Epithelial cell of esophagus (primary cell): Measurements from ENCODE around the gene MYH9.

Source experiments
- DNase-seq: peaks from one replicate; pipeline ENCODE4 v3.0.0; 2010; ENCODE audit warnings: low read depth
- H3K4me3 ChIP-seq: 2 replicates; pipeline ENCODE4 v1.5.1; 2011; ENCODE audit warnings: mild to moderate bottlenecking, low read length, control low read depth
- CTCF ChIP-seq: IDR thresholded peaks from 2 replicates; pipeline ENCODE4 v1.5.1; 2011; ENCODE audit warnings: low read depth, mild to moderate bottlenecking, low read length, control low read depth, inconsistent platforms; ENCODE audit not compliant: insufficient read depth; ENCODE audit errors: missing control alignments

MYH9 gene

DNA sequence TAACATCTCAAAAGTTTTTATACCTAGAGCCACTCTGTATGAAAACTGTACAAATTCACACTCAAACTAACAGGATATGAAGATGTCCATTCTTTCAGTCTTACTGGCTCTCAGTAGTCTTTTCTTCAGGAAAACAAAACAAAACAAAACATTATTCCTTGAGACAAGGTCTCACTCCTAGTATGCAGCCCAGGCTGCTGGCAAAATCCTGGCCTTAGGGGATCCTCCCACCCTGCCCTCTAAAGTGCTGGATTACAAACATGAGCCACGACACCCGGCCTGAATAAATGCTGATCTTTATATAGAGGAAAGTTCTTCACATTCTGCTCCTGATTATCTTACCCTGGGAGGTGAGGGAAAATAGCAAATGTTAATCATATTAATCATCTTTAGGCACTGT is 153.6 kb downstream of the MYH9 start:
- DNase-seq, result no peak
- TF ChIP-seq CTCF, result no peak
- no peak overlapping the region for H3K4me3 ChIP-seq

DNA sequence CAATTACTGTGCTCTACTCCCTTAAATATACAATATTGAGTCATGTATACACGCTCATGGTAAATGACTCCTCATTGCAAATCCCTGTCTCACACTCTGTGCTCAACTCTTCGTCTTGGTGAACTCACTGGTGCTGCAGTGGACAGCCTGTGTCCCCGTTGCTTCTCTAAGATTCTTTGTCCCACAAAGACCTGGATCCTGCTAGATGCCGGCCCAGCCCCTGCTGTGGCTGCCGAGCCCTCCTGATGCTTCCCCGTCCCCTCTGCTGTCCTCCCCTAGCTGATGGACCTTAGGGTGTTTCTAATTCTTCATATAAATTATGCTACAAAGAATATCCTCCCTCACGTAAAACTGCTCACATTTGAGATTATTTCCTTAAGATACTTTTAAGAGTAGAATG is 154.0 kb downstream of the MYH9 start:
- no peak overlapping the region for H3K4me3 ChIP-seq
- no peak for DNase-seq
- no peak for TF ChIP-seq CTCF

DNA sequence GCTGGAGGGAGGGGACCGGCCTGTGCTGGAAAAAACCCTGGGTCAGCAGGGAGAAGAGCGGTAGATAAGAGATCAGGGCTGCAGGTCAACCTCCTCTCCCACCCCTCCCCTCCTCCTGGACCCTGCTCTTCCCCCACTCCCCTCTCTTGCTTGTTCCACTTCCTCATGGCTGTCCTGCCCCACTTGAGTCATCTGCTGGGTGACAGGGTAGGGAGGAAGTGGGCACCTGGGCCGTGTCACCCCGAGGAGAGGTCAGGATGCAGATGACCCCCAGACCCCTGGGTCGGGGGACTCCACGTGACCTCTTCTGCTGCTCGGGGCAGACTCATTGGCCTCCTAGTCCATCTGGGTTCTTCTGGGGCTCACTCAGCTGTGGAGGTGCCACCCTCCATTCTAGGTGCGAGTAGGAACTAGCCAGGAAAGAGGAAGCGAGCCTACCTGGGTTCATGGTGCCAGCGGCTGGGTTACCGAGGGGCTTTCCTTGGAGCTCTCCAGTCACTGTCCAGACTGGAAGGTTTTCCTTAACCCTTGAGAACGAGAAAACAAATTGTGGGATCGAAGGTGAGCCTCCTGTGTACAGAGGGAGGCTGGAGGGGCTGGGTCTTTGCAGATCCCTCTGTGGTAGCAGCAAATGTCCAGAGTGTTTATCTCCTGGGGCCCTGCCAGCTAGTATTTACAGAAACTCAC is 154.9 kb downstream of the MYH9 start:
- TF ChIP-seq CTCF, result no peak
- no peak overlapping the region for H3K4me3 ChIP-seq
- DNase-seq, result no peak
